ENCODE data around the gene SCMH1. TPM values are rescaled to one million over a fixed set of nuclear protein-coding genes. Genes with fewer than 3 reads are reported as not detected.

The SCMH1 gene
- total RNA-seq, 1 experiment from 2014 or later: 55.9 TPM

DNA sequence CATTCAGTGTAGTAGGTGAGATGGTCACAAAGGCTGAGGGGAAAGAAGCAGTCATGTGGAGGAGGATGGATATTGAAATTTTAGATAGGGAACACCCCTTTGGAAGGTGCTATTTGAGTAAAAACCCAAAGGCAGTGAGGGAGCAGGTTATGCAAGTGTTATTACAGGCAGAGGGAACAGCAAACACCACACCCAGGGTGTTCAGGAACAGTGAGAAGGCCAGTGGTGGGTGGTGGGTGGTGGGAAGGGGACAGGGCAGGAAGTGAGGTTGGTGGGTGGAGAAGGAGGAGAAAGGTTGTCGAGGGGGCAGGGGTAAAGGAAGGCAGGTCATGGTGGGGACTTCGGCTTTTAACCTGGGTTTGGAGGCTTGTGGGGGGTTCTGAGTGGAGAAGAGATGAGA, 39.2 kb upstream of the SCMH1 start:
- ChIA-PET CTCF (interaction anchor here (0.7 to 10.7 kb wide), 8 partner anchors 8 to 151 kb away, joined by 3 to 149 read pairs (median 6); no protein-coding TSS in a partner anchor), POLR2A (no interaction called here)
- no peak for DNase-seq (ENCODE audit: unreplicated experiment)
- intact Hi-C loops (cut with micrococcal nuclease): loop anchor here (5.0 kb wide), 2 partner anchors 151 to 236 kb away; no protein-coding TSS in a partner anchor
- peaks cover 5% of the 10 kb centered on the region for H3K4me1 Mint-ChIP-seq (ENCODE audit: insufficient read depth, unreplicated experiment)
- H3K27me3 Mint-ChIP-seq (ENCODE audit: insufficient read depth, unreplicated experiment): peaks cover 16% of the 10 kb centered on the region
- BruUV-seq (replicated peaks): no TSS peak
- no peaks in the 10 kb centered on the region for H3K9me3 Mint-ChIP-seq (ENCODE audit: unreplicated experiment)
- no peaks in the 10 kb centered on the region for H3K36me3 Mint-ChIP-seq (ENCODE audit: insufficient read depth, unreplicated experiment)
- TF ChIP-seq, protein P1, sequence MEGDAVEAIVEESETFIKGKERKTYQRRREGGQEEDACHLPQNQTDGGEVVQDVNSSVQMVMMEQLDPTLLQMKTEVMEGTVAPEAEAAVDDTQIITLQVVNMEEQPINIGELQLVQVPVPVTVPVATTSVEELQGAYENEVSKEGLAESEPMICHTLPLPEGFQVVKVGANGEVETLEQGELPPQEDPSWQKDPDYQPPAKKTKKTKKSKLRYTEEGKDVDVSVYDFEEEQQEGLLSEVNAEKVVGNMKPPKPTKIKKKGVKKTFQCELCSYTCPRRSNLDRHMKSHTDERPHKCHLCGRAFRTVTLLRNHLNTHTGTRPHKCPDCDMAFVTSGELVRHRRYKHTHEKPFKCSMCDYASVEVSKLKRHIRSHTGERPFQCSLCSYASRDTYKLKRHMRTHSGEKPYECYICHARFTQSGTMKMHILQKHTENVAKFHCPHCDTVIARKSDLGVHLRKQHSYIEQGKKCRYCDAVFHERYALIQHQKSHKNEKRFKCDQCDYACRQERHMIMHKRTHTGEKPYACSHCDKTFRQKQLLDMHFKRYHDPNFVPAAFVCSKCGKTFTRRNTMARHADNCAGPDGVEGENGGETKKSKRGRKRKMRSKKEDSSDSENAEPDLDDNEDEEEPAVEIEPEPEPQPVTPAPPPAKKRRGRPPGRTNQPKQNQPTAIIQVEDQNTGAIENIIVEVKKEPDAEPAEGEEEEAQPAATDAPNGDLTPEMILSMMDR (IDR thresholded peaks at IDR 0.05; ENCODE audit: unreplicated experiment): no peak
- no peak overlapping the region for H3K27ac Mint-ChIP-seq (ENCODE audit: low read depth, unreplicated experiment)
- H3K4me3 Mint-ChIP-seq (ENCODE audit: unreplicated experiment): no peak overlapping the region

DNA sequence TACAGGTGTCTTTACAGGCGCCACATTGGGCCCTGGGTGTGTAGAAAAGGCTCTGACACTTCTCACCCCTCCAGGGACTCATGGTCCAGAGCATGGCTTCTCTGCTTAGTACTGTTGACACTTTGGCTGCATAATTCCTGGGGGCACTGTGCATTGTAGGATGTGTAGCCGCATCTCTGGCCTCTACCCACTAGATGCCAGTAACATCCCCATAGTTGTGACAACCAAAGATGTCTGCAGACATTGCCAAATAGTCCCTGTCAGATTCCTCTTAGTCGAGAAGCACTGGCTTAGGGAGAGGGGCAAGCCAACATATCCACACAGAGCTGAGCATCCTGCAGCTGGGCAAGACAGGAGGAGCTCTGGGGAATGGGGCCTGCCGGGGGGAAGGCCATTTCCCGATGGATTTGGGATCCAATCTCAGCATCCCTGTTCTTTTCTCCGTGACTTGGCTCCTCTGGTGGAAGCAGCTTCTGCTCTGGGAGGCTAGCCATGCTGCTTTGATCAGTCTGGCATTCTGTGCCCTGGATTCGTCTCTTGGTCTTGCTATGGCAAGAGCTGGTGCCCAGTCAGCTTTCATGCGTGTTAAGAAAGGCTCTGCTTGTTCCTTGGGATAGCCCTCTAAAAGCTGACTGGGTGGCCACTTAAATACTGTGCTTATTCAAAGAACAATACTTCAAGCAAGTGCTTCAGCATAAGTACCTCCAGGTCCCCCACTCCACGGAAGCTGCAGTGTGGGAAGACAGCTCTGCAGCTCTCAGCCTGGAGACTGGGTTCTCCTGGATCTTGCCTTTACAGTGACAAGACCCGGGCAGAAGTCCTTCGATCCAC, 38.3 kb upstream of the SCMH1 start:
- POLR2A ChIA-PET: no interaction called here
- Mint-ChIP-seq H3K27ac (ENCODE audit: low read depth, unreplicated experiment) (no peak overlapping the region), H3K9me3 (ENCODE audit: unreplicated experiment) (no peaks in the 10 kb centered on the region), H3K4me3 (ENCODE audit: unreplicated experiment) (no peak overlapping the region), H3K36me3 (ENCODE audit: insufficient read depth, unreplicated experiment) (no peaks in the 10 kb centered on the region), H3K27me3 (ENCODE audit: insufficient read depth, unreplicated experiment) (peaks cover 11% of the 10 kb centered on the region), H3K4me1 (ENCODE audit: insufficient read depth, unreplicated experiment) (peaks cover 5% of the 10 kb centered on the region)
- TF ChIP-seq, protein P1 (IDR thresholded peaks at IDR 0.05; ENCODE audit: unreplicated experiment): no peak
- CTCF ChIA-PET: interaction anchor here (0.6 to 10.7 kb wide), 6 partner anchors 11 to 228 kb away, joined by 3 to 149 read pairs (median 3); no protein-coding TSS in a partner anchor
- no peak for DNase-seq (ENCODE audit: unreplicated experiment)
- no TSS peak for BruUV-seq (replicated peaks)
- intact Hi-C loops (cut with micrococcal nuclease): loop anchor here (5.0 kb wide), 2 partner anchors 152 to 237 kb away; no protein-coding TSS in a partner anchor

DNA sequence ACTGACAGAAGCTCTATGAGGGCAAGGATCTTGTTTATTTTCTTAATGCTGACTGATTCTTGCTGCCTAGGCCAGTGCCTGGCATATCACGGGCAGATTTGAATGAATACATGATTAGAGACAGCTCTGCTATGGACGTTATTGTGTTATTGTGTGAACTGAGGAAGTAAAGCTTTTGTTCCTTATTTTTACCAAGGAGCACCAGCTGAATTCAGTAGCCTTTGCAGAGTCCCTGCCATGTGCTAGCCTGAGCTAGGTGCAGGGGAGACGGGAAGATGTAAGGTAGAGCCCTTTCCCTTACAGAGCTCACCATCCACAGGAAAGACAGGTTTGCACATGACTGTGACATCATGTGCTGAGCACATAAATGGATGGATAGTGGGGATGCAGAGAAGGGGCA, 36.0 kb upstream of the SCMH1 start:
- DNase-seq (ENCODE audit: unreplicated experiment): no peak
- H3K27ac Mint-ChIP-seq (ENCODE audit: low read depth, unreplicated experiment): no peak overlapping the region
- H3K4me3 Mint-ChIP-seq (ENCODE audit: unreplicated experiment): no peak overlapping the region
- no peaks in the 10 kb centered on the region for H3K36me3 Mint-ChIP-seq (ENCODE audit: insufficient read depth, unreplicated experiment)
- H3K4me1 Mint-ChIP-seq (ENCODE audit: insufficient read depth, unreplicated experiment): peaks cover 5% of the 10 kb centered on the region
- CTCF ChIA-PET: interaction anchor here (1.0 to 1.1 kb wide), 2 partner anchors 139 to 142 kb away, joined by 4 to 5 read pairs; no protein-coding TSS in a partner anchor
- H3K27me3 Mint-ChIP-seq (ENCODE audit: insufficient read depth, unreplicated experiment): no peaks in the 10 kb centered on the region
- H3K9me3 Mint-ChIP-seq (ENCODE audit: unreplicated experiment): no peaks in the 10 kb centered on the region
- TF ChIP-seq, protein P1 (IDR thresholded peaks at IDR 0.05; ENCODE audit: unreplicated experiment): no peak
- BruUV-seq (replicated peaks): no TSS peak
- POLR2A ChIA-PET: no interaction called here
- intact Hi-C loops (cut with micrococcal nuclease): no loop called here

DNA sequence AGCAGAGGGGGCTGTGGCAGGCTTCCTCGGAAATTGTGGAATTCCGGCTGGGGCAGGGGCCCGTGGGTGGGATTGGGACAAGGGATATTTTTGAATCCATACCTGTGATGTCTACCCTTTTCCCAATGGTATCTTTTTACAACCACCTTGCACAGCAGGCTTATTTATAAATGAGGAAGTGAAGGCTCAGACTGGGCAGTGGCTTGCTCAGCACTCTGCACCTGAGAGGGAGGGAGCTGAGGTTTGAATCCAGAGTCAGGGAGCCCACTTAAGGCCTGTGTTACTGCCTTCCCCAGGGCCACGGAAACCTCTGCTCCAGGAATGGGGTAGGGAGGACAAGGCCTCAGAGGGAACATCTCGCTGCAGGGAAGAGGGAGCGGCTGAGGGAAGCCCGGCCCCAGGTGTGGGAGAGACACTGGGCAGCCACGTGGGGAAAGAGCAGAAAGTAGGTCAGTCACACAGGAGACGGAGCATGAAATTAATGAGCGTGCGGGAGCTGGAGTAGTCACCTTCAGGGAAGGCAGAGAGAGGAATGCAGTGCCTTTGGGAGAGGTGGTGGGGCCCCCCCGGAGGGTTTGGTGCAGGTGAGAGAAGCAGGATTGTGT, 35.4 kb upstream of the SCMH1 start:
- no peaks in the 10 kb centered on the region for H3K9me3 Mint-ChIP-seq (ENCODE audit: unreplicated experiment)
- no TSS peak for BruUV-seq (replicated peaks)
- TF ChIP-seq, protein P1 (IDR thresholded peaks at IDR 0.05; ENCODE audit: unreplicated experiment): no peak

More for the DNA sequence above, 35.4 kb upstream of the SCMH1 start:
- Mint-ChIP-seq H3K4me1 (ENCODE audit: insufficient read depth, unreplicated experiment) (peaks cover 5% of the 10 kb centered on the region), H3K36me3 (ENCODE audit: insufficient read depth, unreplicated experiment) (no peaks in the 10 kb centered on the region), H3K27me3 (ENCODE audit: insufficient read depth, unreplicated experiment) (no peaks in the 10 kb centered on the region), H3K4me3 (ENCODE audit: unreplicated experiment) (no peak overlapping the region), H3K27ac (ENCODE audit: low read depth, unreplicated experiment) (no peak overlapping the region)
- ChIA-PET POLR2A (interaction anchor here (0.7 kb wide), 1 partner anchor 69 kb away, joined by 3 read pairs; no protein-coding TSS in a partner anchor), CTCF (interaction anchor here (0.6 to 1.3 kb wide), 5 partner anchors 76 to 896 kb away, joined by 3 to 5 read pairs (median 4); no protein-coding TSS in a partner anchor)
- intact Hi-C loops (cut with micrococcal nuclease): no loop called here
- DNase-seq (ENCODE audit: unreplicated experiment): no peak
